ENCODE data around the gene PACSIN1.

Gene PACSIN1

GRCh38 chr6:34460796-34461507, 4.9 kb upstream of the PACSIN1 start:
- Histone ChIP-seq H3K36me3 (no peaks in the 10 kb centered on the region), H3K4me3 (ENCODE audit: low read depth, low read length) (no peak overlapping the region), H3K4me1 (peaks cover 4% of the 10 kb centered on the region; the same call in 1 of the 2 replicates), H3K9me3 (no peaks in the 10 kb centered on the region), H3K27me3 (no peaks in the 10 kb centered on the region)
- DNase-seq, result no peak
- TF ChIP-seq CTCF (IDR thresholded peaks at IDR 0.05; ENCODE audit: low read depth, low read length), result no peak

GRCh38 chr6:34462010-34462409, 3.9 kb upstream of the PACSIN1 start:
- no peak overlapping the region for H3K4me3 ChIP-seq (ENCODE audit: low read depth, low read length)
- no peaks in the 10 kb centered on the region for H3K27me3 ChIP-seq
- H3K4me1 ChIP-seq, result peaks cover 4% of the 10 kb centered on the region; the same call in 1 of the 2 replicates
- H3K9me3 ChIP-seq, result no peaks in the 10 kb centered on the region
- TF ChIP-seq CTCF (IDR thresholded peaks at IDR 0.05; ENCODE audit: low read depth, low read length), result no peak
- DNase-seq, result no peak
- no peaks in the 10 kb centered on the region for H3K36me3 ChIP-seq

GRCh38 chr6:34462551-34462971, 3.3 kb upstream of the PACSIN1 start:
- Histone ChIP-seq H3K27me3 (no peaks in the 10 kb centered on the region), H3K36me3 (no peaks in the 10 kb centered on the region), H3K4me3 (ENCODE audit: low read depth, low read length) (peak overlapping the region; percentile 40), H3K4me1 (peaks cover 4% of the 10 kb centered on the region; the same call in 1 of the 2 replicates), H3K9me3 (no peaks in the 10 kb centered on the region)
- no peak for TF ChIP-seq CTCF (IDR thresholded peaks at IDR 0.05; ENCODE audit: low read depth, low read length)
- peak; percentile 59 for DNase-seq

- DNase-seq, result no peak
- TF ChIP-seq CTCF (IDR thresholded peaks at IDR 0.05; ENCODE audit: low read depth, low read length), result no peak
- no peak overlapping the region for H3K4me3 ChIP-seq (ENCODE audit: low read depth, low read length)
- no peaks in the 10 kb centered on the region for H3K36me3 ChIP-seq
- no peaks in the 10 kb centered on the region for H3K9me3 ChIP-seq
- H3K27me3 ChIP-seq, result no peaks in the 10 kb centered on the region
- H3K4me1 ChIP-seq, result peaks cover 4% of the 10 kb centered on the region; the same call in 1 of the 2 replicates
These were observed 2.6 kb upstream of the PACSIN1 start for GRCh38 chr6:34463299-34463698.

- no peaks in the 10 kb centered on the region for H3K27me3 ChIP-seq
- H3K9me3 ChIP-seq, result no peaks in the 10 kb centered on the region
- no peak for DNase-seq
- no peaks in the 10 kb centered on the region for H3K36me3 ChIP-seq
- peaks cover 4% of the 10 kb centered on the region; the same call in 1 of the 2 replicates for H3K4me1 ChIP-seq
- H3K4me3 ChIP-seq (ENCODE audit: low read depth, low read length), result no peak overlapping the region
- TF ChIP-seq CTCF (IDR thresholded peaks at IDR 0.05; ENCODE audit: low read depth, low read length), result no peak
These were observed 2.0 kb upstream of the PACSIN1 start for GRCh38 chr6:34463849-34464248.
